ENCODE data around the gene LATS2.
"Not testable (repeated sequence)": the region's sequence is repeated elsewhere in the genome, so short reads cannot be mapped to it uniquely, and the experiment has no call there.

The LATS2 gene

DNA sequence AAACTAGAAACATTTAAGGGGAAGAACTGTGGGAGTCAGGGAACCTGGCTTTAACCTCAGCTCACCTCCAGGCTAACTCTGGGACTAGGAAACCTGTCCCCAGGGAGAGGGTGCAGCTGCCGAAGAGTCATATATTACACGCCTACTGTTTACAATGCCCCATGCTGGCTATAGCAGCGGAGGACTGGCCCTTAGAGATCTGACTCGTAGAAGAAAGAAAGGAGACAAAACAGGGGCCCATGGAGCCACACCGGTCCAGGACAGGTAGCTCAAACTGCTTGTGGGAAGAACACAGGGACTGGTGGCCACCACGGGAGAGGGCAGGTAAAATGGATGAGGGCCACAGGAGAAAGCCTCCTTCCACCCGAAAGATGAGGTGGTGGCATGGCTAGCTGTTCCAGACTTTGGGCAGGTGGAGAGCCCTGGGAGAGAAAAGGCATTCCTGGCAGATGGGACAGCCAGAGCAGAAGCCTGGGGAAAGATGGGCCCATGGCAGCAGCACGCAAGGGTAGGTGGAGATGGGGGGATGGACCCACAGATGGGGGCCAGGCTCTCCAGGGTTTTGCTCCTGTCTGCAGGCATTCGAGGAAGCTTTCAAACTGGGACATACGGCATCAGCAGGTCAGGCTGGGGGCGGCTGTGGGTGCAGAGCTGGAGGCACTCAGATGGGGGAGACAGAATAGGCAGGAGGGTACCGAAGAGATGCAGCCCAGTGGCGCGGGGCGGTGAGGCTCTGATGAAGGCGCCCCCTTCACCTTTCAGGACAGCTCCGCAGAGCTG, 69.5 kb downstream of the LATS2 start:
- DNase-seq (ENCODE audit: low read depth) = no peak

DNA sequence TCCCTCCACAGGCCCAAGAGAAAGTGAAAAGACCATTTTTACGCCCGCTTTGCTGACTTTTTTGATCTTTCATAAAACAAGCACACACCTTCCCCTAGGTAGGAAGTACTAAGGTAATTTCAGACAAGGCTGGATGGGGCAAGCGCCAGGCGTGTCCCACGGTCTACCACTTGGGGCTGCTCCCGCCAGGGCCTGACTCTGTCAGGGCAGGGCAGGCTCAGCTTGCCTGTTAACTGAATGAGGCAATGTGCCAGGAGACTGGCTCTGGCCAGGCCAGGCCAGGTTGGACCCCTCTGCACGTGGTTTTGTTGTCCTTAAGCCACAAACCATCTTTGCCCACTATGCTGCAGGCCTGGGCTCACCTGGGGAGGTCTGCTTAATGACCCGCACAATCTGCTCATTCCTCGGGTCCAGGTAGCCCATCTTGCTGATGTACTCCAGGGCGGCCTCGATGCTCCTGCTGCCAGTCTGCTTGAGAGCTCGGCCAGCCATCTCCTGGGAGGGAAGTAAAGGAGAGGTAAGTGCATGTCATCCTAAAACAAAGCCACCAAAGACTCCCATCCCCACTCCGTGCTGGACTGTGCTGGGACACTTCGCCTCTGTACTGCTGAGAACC, 70.4 kb downstream of the LATS2 start:
- no peak for DNase-seq (ENCODE audit: low read depth)

DNA sequence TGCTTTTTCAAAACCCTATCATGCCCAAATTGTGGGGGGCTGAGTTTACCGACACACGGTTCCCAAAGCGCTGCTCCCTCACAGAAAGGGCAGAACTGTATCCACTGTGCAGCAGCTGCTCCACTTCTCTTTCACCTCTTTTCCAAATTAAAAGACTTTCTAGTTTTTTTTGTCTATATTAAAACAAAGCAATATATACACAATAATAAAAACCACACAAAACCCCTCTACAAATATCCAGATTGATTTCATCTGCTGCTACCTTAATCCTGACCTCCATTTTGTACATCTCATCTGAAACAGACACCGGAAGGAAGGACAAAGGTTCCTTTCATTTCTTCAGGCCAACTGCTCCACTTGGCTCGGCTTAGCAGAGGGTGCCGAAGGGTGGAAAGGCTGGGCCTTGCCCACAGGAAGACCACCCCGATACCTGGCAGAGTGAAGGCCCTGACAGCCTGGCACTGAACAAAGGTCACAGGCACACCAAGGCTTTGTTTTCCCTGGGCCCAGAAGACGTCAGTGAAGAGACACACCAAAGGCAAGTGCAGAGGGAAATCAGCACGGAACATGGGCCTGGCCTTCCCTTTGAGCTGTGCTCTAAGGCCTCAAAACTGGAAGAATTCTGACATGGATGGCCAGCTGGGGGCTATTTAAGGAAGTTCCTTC, 71.6 kb downstream of the LATS2 start:
- DNase-seq (ENCODE audit: low read depth) = no peak

DNA sequence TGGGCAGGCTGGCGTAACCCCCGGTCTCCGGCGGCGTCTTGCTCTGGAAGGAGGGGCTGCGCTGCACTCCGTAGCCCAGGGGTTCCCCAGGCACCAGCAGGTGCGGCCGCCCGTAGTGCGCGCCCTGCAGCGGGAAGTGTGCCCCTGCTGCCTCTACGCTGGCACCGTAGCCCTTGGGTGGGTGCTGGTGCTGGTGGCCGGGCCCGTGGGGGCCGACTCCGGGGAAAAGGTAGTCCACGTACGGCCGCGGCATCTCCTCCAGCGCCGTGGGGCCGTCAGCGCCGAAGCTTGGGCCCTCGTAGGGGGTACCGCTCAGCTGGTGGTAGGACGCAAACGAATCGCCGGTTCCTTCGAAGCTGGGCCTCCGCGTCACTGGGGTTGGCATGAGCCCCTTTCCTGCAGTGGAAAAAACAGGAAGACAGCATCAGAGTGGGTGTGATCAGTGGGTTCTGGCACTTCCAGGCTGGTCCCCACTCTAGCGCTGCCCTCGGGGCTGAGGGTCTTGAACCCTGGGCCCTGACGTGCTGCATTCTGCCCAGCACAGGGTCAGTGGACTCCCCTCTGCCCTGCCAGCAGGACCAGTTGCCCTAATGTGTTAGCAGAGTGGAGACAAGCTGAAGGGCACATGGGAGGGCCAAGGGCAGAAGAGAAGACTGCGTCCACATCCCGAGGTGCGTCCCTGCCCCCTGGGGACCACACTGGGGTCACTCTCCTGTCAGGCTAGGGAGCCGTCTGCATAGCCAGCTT, 72.3 kb downstream of the LATS2 start:
- no peak for DNase-seq (ENCODE audit: low read depth)

DNA sequence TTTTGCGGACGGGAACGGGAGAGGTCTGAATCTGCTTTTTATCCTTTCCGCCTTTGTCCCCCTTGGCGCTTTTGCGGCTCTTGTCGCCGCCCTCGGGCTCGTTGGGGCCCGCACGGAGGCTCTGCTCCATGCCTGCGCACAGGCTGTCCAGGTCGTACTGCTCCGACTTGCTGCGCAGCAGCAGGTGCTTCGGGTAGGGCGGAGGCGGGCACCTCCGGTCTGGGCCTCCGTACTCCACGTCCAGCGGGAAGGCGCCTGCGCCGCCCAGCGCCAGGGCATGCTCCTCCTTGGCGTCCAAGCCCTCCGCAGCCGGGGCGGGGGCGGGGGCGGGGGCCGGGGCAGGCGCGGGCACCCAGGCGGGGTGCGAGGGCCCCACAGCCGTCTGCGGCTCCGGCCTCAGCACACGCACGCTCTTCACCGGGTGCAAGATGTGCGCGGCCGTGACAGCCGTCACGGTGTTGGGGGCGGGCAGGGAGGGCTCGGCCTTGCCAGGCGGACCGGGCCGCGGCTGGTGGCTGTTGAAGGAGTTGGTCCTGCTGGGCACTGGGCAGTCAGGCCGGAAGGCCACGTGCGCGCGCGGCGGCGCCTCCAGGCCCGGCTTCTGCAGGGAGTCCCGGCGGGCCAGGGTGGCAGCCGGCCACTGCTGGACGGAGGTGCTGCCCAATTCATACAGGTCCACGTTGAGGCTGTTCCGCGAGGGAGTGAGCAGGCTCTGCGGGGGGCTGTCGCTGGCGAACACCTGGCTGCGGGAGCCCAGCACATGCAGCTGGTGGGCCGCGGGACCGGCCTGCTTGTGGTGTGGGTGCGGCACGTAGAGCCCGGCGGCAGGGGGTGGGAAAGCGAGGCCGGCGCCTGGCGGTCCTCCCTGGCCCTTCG, 73.1 kb downstream of the LATS2 start:
- no peak for DNase-seq (ENCODE audit: low read depth)

DNA sequence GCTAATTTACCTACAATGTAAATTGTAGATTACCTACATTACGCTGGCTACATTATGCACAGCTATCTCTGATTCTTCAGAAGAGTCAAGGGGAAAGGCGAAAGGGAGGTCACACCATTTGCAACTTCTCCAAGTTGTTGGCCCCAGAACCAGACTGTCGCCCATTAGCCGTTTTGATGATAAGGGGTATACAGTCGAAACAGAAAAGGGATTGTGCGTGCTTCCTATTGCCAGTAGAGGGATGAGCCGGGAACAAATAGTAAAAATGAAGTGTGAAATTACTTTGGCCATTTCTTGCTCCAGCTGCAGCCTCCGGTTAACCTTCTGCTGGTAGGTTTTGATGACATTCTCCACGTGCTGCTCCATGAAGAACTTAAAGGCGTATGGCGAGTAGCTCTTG, 73.8 kb downstream of the LATS2 start:
- no peak for DNase-seq (ENCODE audit: low read depth)

DNA sequence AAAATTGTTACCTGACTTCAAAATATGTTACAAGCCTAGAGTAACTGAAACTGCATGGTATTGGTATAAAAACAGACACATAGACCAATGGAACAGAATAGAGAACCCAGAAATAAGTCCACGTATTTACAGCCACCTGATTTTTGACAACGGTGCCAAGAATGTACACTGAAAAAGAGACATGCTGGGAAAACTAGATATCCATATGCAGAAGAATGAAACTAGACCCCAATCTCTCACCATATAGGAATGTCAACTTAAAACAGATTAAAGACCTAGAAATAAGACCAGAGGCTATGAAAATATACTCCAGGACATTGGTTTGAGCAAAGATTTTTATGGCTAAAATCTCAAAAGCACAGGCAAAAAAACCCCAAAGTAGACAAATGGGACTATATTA, 76.5 kb downstream of the LATS2 start:
- DNase-seq (ENCODE audit: low read depth) = no peak

DNA sequence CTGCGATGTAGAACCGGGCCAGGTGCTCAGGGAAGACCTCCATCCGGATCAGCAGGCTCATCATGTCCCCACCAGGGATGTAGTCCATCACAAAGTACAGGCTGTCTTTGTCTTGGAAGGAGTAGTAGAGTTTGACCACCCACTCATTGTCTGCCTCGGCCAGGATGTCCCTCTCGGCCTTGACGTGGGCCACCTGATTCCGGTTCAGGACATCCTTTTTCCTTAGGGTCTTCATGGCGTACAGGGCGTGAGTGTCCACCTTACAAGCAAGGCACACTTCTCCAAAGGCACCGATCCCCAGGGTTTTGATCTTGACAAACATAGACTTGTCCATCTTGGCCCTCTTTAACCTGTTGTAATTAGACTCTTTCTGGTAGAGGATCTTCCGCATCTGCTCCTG, 78.0 kb downstream of the LATS2 start:
- DNase-seq (ENCODE audit: low read depth) = no peak

DNA sequence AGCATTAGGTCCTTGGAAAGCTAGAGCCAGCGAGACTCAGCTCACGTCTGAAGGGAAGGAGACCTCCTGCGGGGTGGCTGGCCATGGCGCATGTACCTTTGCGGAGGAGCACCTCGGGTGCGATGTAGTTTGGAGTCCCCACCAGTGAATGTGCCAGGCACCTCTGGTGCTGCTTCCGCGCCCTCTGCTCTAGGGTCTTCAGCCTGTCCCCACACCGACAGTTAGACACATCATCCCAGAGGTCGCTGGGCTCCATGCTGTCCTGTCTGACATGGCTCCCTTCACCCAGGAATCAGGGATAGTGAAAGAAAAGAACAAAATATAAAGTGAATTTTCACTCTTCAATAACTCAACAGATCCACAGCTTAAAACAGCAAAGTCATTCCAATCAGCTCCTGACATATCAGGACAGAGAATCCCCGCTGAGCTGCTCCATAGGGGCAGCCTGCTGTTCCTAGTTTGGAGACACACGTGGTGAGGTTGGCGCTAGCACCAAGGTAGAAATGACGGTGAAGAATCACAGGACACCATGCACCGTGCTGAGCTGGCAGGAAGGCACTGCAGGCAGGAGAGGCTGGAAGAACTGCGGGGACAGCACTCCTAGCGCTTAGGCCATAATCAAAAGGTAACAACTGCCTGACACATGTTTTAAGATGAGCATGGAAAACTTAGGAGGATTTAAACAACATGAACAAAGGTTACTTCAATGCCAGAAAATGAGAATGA, 79.9 kb downstream of the LATS2 start:
- no peak for DNase-seq (ENCODE audit: low read depth)

DNA sequence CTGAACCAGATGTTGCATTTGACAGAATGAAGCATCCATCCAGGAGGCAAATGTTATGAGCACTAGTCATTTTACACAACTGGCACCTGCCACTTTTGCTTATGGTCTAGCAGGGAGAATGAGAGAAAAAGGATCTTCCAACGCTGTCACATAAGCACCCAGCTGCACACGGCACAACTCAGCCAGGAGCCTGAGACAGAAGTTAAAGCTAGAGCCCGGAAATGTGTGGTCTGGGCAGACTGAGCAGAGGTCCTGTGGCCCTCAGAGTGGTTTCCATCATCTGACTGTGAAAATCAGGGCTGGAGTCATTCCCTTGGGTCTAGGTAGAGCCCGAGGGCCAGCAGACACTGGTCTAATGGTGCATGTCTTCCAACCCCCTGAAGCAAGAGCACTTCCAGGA, 80.5 kb downstream of the LATS2 start:
- DNase-seq (ENCODE audit: low read depth) = no peak

DNA sequence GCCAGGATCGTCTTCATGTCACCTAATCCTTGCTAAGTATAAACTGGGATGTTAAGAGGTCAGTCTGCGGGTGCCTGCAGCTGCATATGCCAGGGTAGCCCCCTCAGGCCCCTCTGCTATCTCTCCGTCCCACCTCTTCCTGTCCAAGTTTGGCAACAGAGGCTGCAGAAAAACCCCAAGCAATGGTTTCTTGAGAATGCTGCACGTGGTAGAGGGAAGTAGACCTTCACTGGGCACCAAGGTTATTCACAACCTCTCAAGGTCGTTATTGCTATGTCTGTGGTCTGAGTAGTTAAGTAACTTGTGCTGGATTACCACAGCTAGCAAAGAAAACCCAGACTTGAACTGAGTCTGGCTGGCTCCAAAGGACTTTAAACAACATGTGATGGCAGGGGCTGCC, 81.0 kb downstream of the LATS2 start:
- no peak for DNase-seq (ENCODE audit: low read depth)

DNA sequence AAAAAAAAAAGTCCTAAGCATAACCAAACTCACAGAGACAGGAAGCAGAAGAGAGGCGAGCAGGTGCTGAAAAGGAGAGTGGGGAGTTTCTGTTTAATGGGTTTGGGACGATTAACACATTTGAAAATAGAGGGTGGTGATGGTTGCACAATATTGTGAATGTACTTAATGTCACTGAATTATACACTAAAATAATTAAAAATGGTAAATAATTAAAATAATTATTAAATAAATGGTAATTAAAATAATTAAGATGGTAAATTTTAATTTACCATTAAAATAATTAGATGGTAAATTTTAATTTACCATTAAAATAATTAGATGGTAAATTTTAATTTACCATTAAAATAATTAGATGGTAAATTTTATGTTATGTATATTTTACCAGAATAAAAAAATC, 84.0 kb downstream of the LATS2 start:
- DNase-seq (ENCODE audit: low read depth) = no peak

DNA sequence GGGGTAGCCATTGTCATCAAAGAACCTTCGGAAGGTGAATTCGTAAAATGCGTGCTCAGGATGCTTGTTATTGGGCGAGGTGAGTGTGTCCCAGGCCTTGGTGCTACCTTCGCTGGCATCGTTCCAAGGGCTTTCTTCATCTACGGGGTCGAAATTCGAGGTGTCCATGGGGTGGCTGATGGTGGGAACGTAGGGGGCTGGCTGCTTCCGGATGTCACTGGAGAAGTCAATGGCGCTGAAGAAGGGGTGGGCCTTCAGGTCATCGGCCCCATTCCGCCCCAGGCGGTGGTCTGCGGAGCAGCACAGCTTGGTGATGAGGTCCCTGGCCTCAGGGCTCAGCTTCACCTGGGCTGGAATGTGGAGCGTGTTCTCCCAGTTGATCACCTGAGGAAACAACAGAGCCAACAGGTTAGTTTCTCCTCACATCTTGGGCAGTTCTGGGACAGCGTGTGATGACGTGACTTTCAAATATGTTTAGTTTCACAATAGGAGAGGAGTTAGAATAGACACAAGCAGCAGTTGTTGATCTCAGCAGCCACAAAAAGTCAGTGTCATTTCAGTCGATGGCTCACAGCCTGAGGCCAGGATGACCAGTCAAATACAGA, 86.3 kb downstream of the LATS2 start:
- DNase-seq (ENCODE audit: low read depth) = no peak

DNA sequence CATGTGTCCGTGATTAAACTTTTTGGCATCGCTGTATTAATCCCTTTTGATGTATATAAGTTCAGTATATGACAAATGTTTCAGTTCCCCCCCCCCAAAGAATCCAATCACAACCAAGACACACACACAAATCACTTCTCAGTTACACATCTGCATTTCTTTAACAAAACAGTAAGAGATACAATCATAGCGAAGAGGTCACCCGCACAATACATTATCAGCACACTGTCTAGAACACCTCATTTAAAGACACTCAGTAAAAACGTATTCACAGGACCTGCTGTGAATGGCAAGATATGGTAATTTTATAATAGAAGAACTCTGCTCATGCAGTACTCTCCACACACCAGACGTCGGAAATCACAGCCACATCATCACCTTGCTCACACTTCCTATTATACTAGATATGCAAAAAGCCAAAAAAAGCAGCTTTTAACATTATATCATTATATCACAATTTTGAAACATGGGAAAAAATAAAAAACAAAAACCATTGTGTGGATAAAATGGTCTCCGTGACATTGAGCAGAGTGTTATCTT, 87.4 kb downstream of the LATS2 start:
- DNase-seq (ENCODE audit: low read depth) = no peak

DNA sequence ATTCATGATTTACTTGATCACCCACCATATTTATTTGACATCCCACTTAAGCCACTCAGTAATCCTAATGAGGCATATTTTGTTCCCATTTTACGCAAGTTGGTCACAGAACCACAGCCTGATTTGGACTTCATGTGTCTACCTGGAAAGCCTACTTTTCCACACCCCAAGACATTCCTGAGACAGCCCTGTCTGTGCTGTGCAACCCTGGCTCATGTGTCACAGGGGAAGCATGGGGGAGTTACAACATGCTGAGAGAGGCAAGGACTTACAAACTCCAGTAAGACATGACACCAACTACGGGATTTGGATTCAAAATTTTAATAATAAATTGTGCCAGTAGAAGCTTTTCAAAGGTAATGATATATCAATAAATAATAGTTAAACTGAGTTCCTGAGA, 88.7 kb downstream of the LATS2 start:
- no peak for DNase-seq (ENCODE audit: low read depth)

DNA sequence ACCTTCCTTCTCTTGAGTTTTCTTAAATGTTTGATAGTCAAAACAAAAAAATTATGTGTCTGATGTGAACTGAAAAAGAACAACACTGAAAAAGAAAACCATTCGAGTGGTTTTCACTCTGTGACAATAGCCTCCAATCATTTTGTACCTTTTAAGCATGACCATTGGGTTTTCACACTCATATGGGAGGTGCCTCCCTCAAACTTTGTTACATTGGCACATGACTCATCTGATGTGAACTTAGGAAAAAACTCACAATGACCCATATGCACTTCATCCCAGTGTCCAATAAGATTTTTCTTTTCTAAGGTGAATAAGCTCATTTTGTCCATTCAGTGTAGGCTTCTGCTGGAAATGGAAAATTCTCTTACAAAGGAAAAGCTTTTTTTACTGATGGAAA, 92.2 kb downstream of the LATS2 start:
- no peak for DNase-seq (ENCODE audit: low read depth)

DNA sequence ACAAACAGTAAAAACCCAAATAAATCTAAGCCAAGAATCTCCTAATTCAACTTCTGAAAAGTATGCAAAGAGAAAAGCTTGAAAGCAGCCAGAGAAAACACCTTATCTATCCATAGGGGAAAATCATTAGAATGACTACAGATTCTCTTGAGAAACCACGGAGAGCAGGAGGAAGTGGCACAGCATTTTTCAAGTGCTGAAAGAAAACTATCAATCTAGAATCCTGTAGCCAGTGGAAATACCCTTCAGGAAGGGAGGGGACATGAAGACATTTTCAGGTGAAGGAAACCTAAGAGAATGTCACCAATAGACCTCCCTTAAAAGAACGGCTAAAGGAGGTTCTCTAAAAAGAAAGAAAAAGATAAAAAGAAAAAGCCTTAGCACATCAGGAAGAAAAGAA, 92.6 kb downstream of the LATS2 start:
- no peak for DNase-seq (ENCODE audit: low read depth)

DNA sequence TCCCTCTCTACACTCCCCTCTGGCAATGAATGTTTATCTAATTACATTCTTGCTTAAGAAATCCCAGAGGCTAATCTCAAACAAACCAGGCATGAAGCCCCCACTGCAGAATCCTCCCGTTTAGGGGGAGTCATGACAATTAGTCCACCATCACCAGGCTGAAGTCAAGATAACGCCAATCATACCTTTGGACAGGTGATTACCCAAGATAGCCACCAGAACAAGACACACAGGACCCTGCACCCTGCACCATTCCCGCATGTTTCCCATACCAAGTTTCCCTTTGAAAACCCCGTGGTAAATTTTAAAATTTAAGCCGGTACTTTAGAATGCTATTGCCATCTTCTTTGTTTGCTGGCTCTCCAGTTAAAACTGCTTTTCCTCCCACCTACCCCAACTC, 94.0 kb downstream of the LATS2 start:
- DNase-seq (ENCODE audit: low read depth) = no peak

DNA sequence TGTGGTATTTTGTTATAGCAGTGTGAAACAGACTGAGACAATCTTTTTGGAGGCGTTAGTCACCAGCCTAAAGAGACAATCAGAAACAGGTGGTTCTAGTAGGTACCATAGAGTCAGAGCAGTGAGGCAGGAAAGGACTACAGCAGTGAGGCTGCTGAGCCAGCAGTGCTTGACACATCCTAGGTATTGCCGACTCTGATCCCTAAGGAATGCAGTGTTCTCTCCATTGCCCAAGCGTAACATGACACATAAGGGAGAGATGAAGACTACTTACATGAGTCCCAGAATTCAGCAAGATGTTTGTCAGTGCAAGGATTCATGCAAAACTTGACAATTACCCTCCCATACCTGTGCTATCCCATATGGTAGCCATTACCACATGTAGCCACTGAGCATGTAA, 96.5 kb downstream of the LATS2 start:
- no peak for DNase-seq (ENCODE audit: low read depth)

DNA sequence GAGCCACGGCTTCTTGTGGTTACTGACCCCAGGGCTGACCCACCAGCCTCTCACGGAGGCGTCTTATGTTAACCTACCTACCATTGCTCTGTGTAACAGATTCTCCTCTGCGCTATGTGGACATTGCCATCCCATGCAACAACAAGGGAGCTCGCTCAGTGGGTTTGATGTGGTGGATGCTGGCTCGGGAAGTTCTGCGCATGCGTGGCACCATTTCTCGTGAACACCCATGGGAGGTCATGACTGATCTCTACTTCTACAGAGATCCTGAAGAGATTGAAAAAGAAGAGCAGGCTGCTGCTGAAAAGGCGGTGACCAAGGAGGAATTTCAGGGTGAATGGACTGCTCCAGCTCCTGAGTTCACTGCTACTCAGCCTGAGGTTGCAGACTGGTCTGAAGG, 99.7 kb downstream of the LATS2 start:
- DNase-seq (ENCODE audit: low read depth) = not testable (repeated sequence)

All from T follicular helper cell (primary cell).